SU-DHL-6 (cell line): Measurements from ENCODE around the gene IVD.

Experiments
- EZH2phosphoT487 ChIP-seq: fragments of 200-600 bp; sonication (generic), shearing (Covaris generic); conservative IDR thresholded peaks from 2 replicates; pipeline ENCODE4 v1.6.1; 2018; ENCODE audit warnings: mild to moderate bottlenecking, antibody characterized with exemption, low read length, moderate library complexity, mixed read lengths
- TF ChIP-seq, protein P1 (sequence below): fragments of 200-600 bp; sonication (generic); IDR thresholded peaks from one replicate; pipeline ENCODE4 v1.5.1; 2017; ENCODE audit warnings: antibody characterized with exemption, mild to moderate bottlenecking, low read length, moderate library complexity; ENCODE audit not compliant: insufficient read depth, poor library complexity, severe bottlenecking

DNA sequence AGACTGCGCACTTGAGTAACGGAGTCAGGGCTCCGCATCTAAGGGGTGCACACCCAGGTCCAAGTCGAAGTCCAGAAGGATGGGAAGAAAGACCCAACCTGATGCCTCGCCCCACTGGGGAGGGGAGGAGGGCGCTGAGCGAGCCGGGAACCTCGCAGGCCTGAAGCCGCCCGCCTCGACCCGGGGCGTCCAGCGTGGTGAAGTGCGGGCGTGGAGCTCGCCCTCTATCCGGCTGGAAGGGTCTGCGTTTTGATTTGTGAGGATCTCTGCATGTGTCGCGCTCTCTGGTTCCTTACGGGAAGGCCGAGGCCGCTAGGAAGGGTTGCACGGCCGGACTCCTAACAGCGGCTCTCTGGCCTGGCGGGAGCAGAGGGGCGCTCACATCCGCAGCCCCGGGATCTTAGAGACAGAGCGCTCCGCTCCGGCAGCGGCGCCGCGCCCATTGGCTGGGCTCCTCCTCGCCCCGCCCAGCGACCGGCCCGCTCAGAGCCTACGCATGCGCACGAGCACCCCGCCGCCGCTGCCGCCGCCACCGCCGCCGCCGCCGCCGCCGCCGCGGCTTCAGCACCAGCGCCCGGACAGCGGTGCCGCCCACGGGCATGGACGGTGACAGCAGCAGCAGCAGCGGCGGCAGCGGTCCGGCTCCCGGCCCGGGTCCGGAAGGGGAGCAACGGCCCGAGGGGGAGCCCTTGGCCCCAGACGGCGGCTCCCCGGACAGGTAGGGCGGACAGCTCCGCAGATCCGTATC, 47.7 kb upstream of the IVD start, which contains the start of gene DISP2:
- TF ChIP-seq, protein P1, sequence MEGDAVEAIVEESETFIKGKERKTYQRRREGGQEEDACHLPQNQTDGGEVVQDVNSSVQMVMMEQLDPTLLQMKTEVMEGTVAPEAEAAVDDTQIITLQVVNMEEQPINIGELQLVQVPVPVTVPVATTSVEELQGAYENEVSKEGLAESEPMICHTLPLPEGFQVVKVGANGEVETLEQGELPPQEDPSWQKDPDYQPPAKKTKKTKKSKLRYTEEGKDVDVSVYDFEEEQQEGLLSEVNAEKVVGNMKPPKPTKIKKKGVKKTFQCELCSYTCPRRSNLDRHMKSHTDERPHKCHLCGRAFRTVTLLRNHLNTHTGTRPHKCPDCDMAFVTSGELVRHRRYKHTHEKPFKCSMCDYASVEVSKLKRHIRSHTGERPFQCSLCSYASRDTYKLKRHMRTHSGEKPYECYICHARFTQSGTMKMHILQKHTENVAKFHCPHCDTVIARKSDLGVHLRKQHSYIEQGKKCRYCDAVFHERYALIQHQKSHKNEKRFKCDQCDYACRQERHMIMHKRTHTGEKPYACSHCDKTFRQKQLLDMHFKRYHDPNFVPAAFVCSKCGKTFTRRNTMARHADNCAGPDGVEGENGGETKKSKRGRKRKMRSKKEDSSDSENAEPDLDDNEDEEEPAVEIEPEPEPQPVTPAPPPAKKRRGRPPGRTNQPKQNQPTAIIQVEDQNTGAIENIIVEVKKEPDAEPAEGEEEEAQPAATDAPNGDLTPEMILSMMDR: no peak
- TF ChIP-seq EZH2phosphoT487: no peak
